Activated naive CD4-positive, alpha-beta T cell (primary cell): Measurements from ENCODE around the gene RAB44.
"Not testable (repeated sequence)": the region's sequence is repeated elsewhere in the genome, so short reads cannot be mapped to it uniquely, and the experiment has no call there.

Source experiments
- DNase-seq, 4 experiments: peaks; one replicate each; lab custom pipeline; 2025; lab: John Stamatoyannopoulos, UW

Gene RAB44

DNA sequence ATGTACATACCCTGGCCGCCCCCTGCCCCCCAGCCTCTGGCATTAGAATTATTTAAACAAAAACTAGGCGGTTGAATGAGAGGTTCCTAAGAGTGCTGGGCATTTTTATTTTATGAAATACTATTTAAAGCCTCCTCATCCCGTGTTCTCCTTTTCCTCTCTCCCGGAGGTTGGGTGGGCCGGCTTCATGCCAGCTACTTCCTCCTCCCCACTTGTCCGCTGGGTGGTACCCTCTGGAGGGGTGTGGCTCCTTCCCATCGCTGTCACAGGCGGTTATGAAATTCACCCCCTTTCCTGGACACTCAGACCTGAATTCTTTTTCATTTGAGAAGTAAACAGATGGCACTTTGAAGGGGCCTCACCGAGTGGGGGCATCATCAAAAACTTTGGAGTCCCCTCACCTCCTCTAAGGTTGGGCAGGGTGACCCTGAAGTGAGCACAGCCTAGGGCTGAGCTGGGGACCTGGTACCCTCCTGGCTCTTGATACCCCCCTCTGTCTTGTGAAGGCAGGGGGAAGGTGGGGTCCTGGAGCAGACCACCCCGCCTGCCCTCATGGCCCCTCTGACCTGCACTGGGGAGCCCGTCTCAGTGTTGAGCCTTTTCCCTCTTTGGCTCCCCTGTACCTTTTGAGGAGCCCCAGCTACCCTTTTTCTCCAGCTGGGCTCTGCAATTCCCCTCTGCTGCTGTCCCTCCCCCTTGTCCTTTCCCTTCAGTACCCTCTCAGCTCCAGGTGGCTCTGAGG lies 11.5 kb upstream of the RAB44 start:
- no peak for DNase-seq

DNA sequence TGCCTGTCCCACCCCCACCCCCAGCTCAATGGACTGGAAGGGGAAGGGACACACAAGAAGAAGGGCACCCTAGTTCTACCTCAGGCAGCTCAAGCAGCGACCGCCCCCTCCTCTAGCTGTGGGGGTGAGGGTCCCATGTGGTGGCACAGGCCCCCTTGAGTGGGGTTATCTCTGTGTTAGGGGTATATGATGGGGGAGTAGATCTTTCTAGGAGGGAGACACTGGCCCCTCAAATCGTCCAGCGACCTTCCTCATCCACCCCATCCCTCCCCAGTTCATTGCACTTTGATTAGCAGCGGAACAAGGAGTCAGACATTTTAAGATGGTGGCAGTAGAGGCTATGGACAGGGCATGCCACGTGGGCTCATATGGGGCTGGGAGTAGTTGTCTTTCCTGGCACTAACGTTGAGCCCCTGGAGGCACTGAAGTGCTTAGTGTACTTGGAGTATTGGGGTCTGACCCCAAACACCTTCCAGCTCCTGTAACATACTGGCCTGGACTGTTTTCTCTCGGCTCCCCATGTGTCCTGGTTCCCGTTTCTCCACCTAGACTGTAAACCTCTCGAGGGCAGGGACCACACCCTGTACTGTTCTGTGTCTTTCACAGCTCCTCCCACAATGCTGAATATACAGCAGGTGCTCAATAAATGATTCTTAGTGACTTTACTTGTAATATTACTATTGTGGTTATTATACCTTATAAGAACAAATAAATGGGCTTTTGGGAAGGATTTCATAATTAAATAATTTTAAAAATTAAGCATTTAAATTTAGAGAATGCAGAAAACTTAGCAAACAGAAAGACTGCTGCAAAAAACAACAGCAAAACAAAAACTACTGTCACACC lies 10.7 kb upstream of the RAB44 start:
- no peak for DNase-seq

DNA sequence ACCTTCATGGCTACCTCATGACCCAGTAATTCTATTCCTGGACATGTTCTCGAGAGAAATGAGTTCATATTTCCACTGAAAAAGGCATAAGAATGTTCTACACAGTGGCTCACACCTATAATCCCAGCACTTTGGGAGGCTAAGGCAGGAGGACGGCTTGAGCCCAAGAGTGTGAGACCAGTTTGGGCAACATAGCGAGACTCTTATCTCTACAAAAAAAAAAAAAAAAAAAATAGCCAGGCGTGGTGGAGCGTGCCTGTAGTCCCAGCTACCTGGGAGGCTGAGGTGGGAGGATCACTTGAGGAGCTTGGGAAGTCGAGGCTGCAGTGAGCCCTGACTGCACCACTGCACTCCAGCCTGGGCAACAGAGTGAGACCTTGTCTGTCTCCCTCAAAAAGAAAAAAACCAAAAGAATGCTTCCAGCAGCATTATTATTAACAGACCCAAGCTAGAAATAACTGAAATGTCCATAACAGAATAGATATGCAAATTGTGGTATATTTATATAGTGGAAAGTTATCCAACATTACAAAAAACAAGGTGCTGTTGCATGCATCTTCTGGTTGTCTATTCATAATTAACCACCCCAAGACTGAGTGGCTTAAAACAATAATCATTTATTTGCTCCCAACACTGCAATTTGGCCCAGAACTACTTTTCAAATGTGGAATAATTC lies 9.4 kb upstream of the RAB44 start:
- no peak for DNase-seq

DNA sequence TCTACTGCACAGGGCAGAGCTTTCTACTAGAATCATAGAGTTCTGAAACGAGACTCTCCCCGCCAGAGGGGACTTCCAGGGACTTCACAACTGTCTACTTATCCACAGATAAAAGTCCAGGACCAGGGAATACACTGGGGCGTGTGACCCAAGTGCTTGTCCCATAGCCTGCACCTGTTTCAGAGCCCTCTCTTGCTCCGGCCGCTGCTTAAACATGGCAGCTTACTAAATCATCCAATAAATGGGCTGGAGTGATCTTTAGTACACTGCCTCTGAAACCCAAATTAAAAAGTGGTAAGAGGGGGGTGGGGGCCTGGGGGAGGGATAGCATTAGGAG lies 8.9 kb upstream of the RAB44 start:
- DNase-seq: no peak

DNA sequence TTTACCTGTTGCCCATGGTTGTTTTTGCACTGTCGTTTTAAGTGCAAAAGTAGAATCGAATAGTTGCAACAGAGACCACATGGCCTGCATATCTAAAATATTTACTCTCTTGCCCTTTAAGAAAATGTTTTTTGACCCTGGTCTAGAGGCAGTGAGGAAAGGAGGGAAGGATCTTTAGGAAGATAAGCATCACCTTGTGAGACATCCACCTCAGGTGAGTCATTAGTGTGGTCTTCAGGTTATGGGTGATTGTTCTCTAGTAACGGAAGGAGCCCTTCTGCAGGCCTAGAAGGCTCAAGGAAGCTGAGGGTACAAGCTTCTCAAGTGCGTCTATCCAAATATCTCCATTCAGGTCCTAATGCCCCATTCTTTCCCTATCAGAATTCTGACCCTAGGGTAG lies 6.6 kb upstream of the RAB44 start:
- DNase-seq: no peak

DNA sequence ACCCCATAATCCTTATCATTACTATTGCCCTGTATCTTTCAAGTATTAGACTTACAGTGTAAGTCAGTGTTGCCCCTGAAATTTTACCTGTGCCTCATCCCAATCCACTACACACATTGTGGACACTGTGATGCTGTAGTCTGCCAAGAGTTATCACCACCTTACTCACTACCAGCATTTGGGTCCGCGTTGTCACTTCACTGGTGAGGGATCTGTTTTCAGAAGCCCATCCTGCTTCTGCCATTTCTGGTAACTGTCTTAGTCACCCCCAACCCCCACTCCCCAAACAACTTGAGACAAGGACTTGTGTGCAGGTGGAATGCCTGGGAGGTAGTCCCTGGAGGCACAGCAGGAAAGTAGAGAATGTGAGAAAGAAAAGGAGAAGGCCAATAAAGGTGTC lies 6.0 kb upstream of the RAB44 start:
- DNase-seq: no peak

DNA sequence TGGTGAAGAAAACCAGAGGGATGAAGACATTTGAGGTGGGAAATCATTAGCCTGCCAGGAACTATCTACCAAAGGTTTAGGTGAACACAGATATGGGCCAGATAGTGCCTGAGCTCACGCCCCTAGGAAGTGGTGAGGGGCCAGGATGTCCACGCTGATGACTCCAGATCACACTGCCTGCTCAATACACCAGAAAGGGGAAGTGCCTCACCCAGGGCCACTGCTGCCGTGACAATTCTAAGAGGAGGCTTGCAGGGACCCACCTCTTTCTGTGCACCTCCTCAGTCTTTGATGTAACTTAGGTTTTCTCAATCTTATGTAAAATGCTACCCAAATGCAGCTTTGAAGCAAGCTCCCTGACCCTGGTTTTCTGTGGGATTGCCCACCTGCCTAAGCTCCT lies 5.4 kb upstream of the RAB44 start:
- no peak for DNase-seq

DNA sequence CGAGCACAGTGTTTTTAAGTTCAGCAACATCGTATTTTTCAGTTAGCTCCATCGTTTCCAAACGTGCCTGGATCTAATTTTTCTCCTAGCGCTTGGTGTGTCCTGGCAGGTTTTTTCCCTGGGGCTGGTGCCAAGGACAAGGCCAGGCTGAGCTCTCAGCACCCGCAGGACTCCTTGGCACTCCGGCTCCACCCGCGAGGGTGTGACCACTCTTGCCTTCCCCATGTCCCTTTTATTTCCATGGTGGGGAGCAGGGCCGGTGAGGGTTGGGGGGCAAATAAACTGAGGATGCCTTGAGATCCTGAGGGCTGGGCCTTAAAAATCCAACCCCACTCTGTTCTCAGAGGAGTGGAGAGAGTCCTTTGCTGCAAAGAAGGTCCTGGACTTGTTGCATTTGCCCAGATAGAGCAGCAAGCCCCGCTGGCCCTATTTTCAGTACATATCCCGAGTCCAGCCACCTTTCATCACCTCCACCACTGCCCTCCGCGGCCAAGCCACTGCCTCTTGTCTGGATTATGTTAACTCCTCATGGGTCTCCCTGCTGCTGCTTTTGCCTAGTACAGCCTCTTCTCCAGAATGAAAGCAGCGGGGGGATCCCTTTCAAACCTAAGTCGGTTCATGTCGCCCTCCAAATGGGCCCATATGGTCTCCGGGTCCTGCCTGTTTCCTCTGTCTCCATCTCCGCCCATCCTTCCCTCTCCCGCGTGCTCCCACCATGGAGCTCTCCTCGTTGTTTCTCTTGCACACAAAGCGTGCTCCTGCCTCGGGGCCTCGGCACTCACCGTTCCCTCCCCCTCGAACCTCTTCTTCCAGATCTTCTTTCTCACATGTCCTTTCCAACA lies 4.5 kb upstream of the RAB44 start:
- no peak for DNase-seq

DNA sequence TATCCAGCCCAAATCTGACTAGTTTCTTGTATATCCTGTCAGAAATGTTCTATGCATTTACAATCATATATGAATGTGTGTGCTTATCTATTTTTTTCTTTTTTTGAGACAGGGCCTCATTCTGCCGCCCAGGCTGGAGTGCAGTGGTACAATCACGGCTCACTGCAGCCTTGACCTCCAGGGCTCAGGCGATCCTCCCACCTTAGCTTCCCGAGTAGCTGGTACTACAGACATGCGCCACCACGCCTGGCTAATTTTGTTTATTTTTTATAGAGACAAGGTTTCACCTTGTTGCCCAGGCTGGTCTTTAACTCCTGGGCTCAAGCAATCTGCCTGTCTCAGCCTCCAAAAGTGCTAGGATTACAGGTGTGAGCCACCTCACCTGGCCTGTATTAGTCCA lies 3.0 kb upstream of the RAB44 start:
- DNase-seq: no peak

DNA sequence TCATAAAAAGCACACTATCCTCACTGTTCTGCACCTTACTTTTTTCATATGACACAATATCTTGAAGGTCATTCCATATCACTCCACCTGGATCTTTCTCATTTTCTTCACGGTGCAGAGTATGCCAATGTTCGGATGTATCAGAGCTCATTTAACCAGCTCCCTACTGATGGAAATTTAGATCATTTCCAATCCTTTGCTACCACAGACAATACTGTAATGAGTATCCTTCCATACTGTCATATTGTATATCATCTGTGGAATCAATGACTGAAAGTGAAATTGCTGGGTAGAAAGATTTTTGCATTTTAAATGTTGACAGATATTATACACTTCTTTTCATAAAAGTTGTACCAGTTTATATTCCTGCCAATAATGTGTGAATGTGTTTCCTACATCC lies 2.2 kb upstream of the RAB44 start:
- no peak for DNase-seq

DNA sequence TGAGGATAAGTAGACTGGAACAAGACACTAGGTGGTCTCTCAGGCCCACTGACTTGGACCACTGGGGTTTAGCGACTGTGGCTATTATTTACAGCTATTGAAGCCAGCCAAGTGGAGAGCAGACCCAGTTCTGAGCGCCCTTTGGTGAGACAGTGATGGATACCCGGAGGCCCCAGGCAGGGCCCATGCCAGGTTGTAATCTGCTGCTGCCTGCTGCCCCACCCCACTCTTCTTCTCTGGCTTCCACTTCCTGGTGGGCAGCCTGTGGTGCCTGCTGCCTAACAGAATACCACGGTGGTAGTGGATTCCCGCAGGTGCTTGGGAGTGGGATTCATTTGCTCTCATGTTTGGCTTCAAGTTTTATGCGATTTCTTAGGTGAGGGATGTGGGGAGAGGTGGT lies 570 bp downstream of the RAB44 start:
- no peak for DNase-seq

DNA sequence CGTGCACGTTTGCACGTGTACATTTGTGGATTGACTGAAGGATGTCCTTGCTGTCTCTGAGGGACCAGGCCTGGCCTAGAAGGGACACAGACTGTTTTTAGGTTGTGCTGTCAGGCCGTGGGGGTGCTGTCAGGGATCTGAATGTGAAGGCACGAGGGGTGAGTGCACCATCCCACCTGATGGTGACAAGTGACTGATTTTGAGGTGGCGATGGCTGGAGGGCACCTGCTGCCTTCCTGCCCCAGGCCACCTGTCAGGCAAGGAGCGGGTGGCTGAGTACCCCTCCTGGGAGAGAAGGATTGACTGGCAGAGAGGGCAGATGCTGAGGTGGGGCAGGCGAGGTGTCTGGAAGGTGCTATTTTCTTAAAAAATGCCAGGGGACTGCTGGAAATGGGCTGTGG lies 1.2 kb downstream of the RAB44 start:
- no peak for DNase-seq

DNA sequence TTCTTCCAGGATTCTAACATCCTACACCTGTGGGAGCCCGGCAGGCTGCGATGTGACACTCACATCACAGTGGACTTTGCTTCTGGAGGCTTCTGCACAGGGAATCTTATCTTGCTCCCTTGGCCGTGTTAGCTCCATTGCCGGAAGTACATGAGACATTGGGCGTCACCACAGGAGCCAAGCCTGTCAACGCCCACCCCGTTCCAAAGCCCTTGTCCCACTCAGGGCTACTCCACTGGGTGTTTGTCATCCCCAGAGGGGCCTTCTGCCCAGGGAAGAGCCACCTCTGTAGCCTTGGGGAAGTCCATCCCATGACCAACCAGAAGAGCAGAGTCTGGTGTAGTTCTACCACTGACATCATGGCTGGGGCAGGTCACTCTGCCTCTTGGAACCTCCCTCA lies 1.7 kb downstream of the RAB44 start:
- no peak for DNase-seq

DNA sequence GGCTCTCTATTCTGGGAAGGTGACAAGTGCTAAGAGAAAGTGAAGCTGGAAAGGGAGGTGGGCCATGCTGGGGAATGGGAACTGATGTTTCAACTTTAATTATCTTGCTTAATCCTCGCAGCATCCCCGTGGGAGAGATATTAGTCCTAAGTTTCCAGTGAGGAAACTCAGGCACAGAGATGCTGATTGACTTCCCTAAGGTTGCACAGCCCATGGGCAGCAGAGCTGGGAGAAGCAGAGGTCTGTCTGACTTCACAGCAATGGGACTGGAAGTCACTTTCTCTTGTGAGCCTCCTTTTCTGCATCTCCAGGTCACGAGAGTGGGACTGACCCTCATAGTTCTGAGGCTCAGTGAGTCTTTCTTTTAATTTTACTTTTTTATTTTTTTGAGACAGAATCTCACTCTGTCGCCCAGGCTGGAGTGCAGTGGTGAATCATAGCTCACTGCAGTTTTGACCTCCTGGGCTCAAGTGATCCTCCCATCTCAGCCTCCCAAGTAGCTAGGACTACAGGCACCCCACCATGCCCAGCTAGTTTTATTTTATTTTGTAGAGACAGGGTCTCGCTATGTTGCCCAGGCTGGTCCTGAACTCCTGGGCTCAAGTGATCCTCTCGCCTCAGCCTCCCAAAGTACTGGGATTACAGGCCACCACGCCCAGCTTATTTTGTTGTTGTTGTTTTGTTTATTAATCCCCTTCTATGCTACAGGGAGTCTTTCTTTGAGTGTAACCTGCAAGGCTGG lies 2.6 kb downstream of the RAB44 start:
- DNase-seq: no peak

DNA sequence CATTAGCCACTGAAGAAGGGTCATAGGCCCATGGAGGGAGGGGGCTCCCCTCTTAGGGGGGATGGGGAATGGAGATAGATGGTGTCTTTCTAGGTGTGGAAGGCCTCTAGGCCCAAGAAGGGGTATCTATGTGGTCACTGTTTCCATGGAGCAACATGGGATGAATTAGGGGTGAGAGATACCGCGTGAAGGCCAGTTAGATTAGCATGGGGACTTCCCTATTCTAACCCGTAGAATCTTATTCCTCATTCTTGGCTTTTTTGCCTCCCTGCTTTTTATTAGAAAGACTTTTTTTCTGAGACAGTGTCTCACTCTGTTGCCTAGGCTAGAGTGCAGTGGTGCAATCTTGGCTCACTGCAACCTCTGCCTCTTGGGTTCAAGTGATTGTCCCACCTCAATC lies 3.2 kb downstream of the RAB44 start:
- no peak for DNase-seq

DNA sequence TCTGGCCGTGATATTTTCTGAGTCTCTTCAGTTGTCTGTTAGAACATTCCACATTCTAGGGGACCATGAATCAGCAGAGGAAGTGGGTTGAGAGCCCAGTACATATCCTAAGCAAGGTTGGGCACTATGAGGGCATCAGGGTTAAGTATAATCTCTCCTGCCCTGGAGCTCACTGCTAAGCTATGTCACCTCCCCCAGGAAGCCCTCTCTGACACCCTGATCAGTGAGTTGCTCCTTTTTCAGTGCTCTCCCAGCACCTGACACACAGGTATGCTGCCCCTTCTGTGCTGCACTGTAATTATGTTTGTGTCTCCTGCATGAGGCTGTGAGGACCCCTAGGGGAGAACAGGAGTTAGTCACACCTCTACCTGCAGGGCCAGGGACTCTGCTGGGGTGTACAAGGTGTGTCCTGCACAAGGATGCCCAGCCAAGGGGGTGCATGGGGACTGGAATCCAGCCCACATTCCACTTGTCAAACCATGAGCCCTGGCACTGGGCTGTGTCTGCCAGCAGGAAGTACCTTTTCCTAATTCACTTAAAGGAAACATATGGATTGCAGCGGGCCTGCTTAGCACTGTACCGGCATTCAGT lies 3.9 kb downstream of the RAB44 start:
- DNase-seq: no peak

DNA sequence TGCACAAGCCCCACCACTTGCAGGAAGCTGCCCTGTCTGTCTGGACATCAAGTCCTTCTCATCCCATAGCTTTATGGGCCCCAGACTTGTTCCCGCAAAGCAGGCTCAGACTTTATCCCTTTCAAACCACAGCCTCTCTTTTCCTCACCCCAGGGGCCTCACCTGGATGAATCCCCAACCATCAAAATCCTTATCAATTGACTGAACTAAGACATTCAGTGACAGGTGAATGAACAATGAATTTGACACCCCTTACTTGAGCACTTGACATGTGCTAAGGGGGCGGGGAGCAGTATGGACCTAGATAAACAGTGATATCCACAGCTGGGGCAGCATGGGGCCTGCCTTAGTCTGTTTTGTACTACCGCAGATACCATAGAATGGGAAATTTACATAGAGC lies 5.0 kb downstream of the RAB44 start:
- DNase-seq: no peak

DNA sequence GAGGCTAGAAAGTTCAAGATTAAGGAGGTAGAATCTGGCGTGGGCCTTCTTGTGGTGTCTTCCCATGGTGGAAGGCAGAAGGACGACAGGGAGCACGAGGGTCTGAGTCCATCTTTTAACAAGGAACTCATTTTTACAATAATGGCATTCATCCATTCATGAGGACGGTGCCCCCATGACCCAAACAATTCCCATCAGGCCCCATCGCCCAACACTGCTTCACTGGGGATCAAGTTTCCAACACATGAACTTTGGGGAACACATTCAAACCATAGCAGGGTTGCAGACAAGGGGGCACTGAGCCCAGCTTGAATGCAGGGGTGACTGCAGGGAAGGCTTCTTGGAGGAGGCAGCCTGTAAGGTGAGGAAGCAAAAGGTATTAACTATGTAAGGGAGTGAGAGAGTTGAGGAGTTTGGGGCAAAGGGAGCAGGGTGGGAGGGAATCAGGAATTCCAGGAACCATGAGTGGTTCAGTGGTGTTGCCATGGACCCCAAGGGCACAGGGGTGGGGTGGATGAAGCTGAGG lies 5.5 kb downstream of the RAB44 start:
- no peak for DNase-seq

DNA sequence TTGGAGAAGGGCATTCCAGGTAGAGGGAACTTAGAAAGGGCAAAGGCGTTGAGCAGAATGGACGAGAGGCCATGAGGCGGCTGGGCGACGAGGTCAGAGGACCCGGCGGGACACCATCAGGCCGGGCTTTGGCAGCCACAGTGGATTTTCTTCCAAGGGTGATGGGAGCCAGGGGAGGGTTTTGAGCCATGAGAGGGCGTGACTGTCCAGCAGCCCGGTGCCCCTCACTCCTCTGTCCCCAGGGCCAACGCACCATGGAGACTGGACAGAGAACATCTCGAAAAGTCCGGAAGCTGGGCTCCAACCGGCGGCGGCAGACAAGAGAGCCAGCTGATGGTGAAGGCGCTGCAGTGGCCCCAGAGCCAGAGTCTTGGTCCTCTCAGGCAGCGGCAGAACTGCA lies 6.4 kb downstream of the RAB44 start:
- no peak for DNase-seq

DNA sequence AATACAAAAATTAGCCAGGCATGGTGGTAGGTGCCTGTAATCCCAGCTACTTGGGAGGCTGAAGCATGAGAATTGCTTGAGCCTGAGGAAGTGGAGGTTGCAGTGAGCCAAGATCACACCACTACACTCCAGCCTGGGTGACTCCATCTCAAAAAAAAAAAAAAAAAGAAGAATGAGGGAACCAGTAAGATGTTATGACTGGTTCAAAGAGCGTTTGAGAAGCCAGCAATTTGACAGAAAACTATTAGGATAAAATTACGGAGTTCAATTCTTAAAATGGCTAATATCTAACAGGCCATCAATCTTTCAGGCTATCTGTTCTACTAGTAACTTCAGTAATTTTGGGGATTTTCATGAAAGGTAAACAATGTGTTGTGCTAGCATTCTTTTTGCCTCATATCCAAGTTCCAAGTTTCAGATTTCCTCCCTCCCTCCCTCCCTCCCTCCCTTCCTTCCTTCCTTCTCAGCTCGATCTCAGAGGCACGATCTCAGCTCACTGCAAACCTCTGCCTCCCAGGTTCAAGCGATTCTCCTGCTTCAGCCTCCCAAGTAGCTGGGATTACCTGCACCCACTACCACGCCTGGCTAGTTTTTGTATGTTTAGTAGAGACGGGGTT lies 7.4 kb downstream of the RAB44 start:
- DNase-seq: not testable (repeated sequence)
